ENCODE results near the gene SORBS1.

SORBS1 gene

DNA sequence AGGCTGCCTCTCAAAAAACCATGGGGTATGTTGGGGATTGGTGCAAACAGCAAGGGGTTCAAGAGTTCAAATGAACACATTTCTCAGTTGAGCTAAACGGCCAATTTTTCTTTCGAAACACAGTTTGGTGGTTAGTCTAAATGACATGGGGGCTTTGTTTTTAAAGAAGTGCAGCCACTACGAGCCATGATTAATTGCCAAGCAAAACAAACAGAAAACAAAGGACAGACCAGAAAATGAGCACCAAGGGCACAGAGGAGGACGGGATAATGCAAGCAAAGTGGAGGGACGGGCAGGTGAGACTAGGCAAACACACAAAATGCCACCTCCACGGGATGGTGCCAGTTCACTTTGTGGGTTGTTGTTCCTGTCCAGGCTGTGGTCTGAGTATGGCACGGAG lies 205.9 kb downstream of the SORBS1 start:
- TF ChIP-seq SNAI2 (CRISPR knock-in tag; IDR thresholded peaks at IDR 0.05), result no peak
- no peak for TF ChIP-seq GLIS3 (CRISPR knock-in tag; IDR thresholded peaks at IDR 0.05)
- TF ChIP-seq, protein P1, sequence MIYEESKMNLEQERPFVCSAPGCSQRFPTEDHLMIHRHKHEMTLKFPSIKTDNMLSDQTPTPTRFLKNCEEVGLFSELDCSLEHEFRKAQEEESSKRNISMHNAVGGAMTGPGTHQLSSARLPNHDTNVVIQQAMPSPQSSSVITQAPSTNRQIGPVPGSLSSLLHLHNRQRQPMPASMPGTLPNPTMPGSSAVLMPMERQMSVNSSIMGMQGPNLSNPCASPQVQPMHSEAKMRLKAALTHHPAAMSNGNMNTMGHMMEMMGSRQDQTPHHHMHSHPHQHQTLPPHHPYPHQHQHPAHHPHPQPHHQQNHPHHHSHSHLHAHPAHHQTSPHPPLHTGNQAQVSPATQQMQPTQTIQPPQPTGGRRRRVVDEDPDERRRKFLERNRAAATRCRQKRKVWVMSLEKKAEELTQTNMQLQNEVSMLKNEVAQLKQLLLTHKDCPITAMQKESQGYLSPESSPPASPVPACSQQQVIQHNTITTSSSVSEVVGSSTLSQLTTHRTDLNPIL (CRISPR knock-in tag; IDR thresholded peaks at IDR 0.05; ENCODE audit: low read depth), result no peak
- TF ChIP-seq ISL1 (CRISPR knock-in tag; IDR thresholded peaks at IDR 0.05), result no peak
- TF ChIP-seq ZFP3 (CRISPR knock-in tag; IDR thresholded peaks at IDR 0.05), result no peak
- no peak for TF ChIP-seq ZNF70 (CRISPR knock-in tag; IDR thresholded peaks at IDR 0.05)
- no peak for TF ChIP-seq ESRRG (CRISPR knock-in tag; IDR thresholded peaks at IDR 0.05)
- TF ChIP-seq CSDC2 (CRISPR knock-in tag; IDR thresholded peaks at IDR 0.05), result no peak
- TF ChIP-seq POU6F1 (CRISPR knock-in tag; IDR thresholded peaks at IDR 0.05; ENCODE audit: borderline replicate concordance, low read depth), result no peak
- TF ChIP-seq BACH2 (CRISPR knock-in tag; IDR thresholded peaks at IDR 0.05; ENCODE audit: borderline replicate concordance), result no peak
- TF ChIP-seq ARNTL (CRISPR knock-in tag; IDR thresholded peaks at IDR 0.05; ENCODE audit: borderline replicate concordance, low read depth), result no peak
- no peak for TF ChIP-seq ZFP30 (CRISPR knock-in tag; IDR thresholded peaks at IDR 0.05)
- no peak for TF ChIP-seq OSR1 (CRISPR knock-in tag; IDR thresholded peaks at IDR 0.05)
- no peak for TF ChIP-seq TOX (CRISPR knock-in tag; IDR thresholded peaks at IDR 0.05; ENCODE audit: borderline replicate concordance)
- TF ChIP-seq ZNF8 (CRISPR knock-in tag; IDR thresholded peaks at IDR 0.05), result no peak
- TF ChIP-seq ZC3H10 (CRISPR knock-in tag; IDR thresholded peaks at IDR 0.05), result no peak
- TF ChIP-seq, protein P2, sequence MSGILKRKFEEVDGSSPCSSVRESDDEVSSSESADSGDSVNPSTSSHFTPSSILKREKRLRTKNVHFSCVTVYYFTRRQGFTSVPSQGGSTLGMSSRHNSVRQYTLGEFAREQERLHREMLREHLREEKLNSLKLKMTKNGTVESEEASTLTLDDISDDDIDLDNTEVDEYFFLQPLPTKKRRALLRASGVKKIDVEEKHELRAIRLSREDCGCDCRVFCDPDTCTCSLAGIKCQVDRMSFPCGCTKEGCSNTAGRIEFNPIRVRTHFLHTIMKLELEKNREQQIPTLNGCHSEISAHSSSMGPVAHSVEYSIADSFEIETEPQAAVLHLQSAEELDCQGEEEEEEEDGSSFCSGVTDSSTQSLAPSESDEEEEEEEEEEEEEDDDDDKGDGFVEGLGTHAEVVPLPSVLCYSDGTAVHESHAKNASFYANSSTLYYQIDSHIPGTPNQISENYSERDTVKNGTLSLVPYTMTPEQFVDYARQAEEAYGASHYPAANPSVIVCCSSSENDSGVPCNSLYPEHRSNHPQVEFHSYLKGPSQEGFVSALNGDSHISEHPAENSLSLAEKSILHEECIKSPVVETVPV (CRISPR knock-in tag; IDR thresholded peaks at IDR 0.05), result no peak
- TF ChIP-seq ZNF565 (CRISPR knock-in tag; conservative IDR thresholded peaks at IDR 0.05; ENCODE audit: low read depth), result no peak
- TF ChIP-seq TCF4 (CRISPR knock-in tag; IDR thresholded peaks at IDR 0.05; ENCODE audit: borderline replicate concordance), result no peak
- ATAC-seq, result no peak

GRCh38 chr10:95354110-95354509 lies 207.1 kb downstream of the SORBS1 start:
- TF ChIP-seq RARB (CRISPR knock-in tag; IDR thresholded peaks at IDR 0.05) (no peak), POU6F1 (CRISPR knock-in tag; IDR thresholded peaks at IDR 0.05; ENCODE audit: borderline replicate concordance, low read depth) (no peak), ZNF8 (CRISPR knock-in tag; IDR thresholded peaks at IDR 0.05) (no peak), ZNF70 (CRISPR knock-in tag; IDR thresholded peaks at IDR 0.05) (no peak), GLIS3 (CRISPR knock-in tag; IDR thresholded peaks at IDR 0.05) (no peak), PPARA (CRISPR knock-in tag; IDR thresholded peaks at IDR 0.05; ENCODE audit: borderline replicate concordance) (no peak), ZFP30 (CRISPR knock-in tag; IDR thresholded peaks at IDR 0.05) (no peak)
- TF ChIP-seq, protein P3, sequence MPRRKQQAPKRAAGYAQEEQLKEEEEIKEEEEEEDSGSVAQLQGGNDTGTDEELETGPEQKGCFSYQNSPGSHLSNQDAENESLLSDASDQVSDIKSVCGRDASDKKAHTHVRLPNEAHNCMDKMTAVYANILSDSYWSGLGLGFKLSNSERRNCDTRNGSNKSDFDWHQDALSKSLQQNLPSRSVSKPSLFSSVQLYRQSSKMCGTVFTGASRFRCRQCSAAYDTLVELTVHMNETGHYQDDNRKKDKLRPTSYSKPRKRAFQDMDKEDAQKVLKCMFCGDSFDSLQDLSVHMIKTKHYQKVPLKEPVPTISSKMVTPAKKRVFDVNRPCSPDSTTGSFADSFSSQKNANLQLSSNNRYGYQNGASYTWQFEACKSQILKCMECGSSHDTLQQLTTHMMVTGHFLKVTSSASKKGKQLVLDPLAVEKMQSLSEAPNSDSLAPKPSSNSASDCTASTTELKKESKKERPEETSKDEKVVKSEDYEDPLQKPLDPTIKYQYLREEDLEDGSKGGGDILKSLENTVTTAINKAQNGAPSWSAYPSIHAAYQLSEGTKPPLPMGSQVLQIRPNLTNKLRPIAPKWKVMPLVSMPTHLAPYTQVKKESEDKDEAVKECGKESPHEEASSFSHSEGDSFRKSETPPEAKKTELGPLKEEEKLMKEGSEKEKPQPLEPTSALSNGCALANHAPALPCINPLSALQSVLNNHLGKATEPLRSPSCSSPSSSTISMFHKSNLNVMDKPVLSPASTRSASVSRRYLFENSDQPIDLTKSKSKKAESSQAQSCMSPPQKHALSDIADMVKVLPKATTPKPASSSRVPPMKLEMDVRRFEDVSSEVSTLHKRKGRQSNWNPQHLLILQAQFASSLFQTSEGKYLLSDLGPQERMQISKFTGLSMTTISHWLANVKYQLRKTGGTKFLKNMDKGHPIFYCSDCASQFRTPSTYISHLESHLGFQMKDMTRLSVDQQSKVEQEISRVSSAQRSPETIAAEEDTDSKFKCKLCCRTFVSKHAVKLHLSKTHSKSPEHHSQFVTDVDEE (CRISPR knock-in tag; IDR thresholded peaks at IDR 0.05), result no peak
- TF ChIP-seq, protein P4, sequence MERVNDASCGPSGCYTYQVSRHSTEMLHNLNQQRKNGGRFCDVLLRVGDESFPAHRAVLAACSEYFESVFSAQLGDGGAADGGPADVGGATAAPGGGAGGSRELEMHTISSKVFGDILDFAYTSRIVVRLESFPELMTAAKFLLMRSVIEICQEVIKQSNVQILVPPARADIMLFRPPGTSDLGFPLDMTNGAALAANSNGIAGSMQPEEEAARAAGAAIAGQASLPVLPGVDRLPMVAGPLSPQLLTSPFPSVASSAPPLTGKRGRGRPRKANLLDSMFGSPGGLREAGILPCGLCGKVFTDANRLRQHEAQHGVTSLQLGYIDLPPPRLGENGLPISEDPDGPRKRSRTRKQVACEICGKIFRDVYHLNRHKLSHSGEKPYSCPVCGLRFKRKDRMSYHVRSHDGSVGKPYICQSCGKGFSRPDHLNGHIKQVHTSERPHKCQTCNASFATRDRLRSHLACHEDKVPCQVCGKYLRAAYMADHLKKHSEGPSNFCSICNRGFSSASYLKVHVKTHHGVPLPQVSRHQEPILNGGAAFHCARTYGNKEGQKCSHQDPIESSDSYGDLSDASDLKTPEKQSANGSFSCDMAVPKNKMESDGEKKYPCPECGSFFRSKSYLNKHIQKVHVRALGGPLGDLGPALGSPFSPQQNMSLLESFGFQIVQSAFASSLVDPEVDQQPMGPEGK (CRISPR knock-in tag; IDR thresholded peaks at IDR 0.05; ENCODE audit: borderline replicate concordance), result no peak
- no peak for ATAC-seq

All from SK-N-SH treated with all-trans-retinoic acid at 6 μM for 48 hours (cell line).